ENCODE measurements around the gene ADAMTS12. TPM values are rescaled to one million over a fixed set of nuclear protein-coding genes. Genes with fewer than 3 reads are reported as not detected.

Gene ADAMTS12
- total RNA-seq, 1 experiment from 2014 or later: not detected

GRCh38 chr5:33852837-33853236, 39.0 kb downstream of the ADAMTS12 start:
- peaks cover 4% of the 10 kb centered on the region for H3K4me1 Mint-ChIP-seq (ENCODE audit: low read depth, unreplicated experiment)
- DNase-seq: no peak
- ChIA-PET POLR2A (no interaction called here), CTCF (no interaction called here)
- no TSS peak for BruUV-seq (replicated peaks)
- Histone ChIP-seq H3K36me3 (ENCODE audit: control insufficient read depth, insufficient read depth, low read length) (no peaks in the 10 kb centered on the region), H3K9me3 (no peaks in the 10 kb centered on the region), H3K4me3 (ENCODE audit: low read depth, low read length) (no peak overlapping the region), H3K27me3 (replicated peaks; ENCODE audit: control insufficient read depth, insufficient read depth, low read length) (no peaks in the 10 kb centered on the region), H3K4me1 (peaks cover 19% of the 10 kb centered on the region)
- no peaks in the 10 kb centered on the region for H3K27me3 Mint-ChIP-seq (ENCODE audit: insufficient read depth, unreplicated experiment)
- H3K36me3 Mint-ChIP-seq (ENCODE audit: insufficient read depth, unreplicated experiment): no peaks in the 10 kb centered on the region
- H3K27ac Mint-ChIP-seq (ENCODE audit: unreplicated experiment): no peak overlapping the region
- TF ChIP-seq, protein P1, sequence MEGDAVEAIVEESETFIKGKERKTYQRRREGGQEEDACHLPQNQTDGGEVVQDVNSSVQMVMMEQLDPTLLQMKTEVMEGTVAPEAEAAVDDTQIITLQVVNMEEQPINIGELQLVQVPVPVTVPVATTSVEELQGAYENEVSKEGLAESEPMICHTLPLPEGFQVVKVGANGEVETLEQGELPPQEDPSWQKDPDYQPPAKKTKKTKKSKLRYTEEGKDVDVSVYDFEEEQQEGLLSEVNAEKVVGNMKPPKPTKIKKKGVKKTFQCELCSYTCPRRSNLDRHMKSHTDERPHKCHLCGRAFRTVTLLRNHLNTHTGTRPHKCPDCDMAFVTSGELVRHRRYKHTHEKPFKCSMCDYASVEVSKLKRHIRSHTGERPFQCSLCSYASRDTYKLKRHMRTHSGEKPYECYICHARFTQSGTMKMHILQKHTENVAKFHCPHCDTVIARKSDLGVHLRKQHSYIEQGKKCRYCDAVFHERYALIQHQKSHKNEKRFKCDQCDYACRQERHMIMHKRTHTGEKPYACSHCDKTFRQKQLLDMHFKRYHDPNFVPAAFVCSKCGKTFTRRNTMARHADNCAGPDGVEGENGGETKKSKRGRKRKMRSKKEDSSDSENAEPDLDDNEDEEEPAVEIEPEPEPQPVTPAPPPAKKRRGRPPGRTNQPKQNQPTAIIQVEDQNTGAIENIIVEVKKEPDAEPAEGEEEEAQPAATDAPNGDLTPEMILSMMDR (IDR thresholded peaks at IDR 0.05; ENCODE audit: insufficient read depth in 1 of 2, low read depth in 1 of 2, low read length in 1 of 2, severe bottlenecking in 1 of 2, unreplicated experiment in 1 of 2): no peak
- H3K9me3 Mint-ChIP-seq (ENCODE audit: unreplicated experiment): no peaks in the 10 kb centered on the region
- intact Hi-C loops (cut with micrococcal nuclease; ENCODE audit: unreplicated experiment): no loop called here
- H3K4me3 Mint-ChIP-seq (ENCODE audit: unreplicated experiment): no peak overlapping the region

GRCh38 chr5:33852319-33852718, 39.5 kb downstream of the ADAMTS12 start:
- H3K27ac Mint-ChIP-seq (ENCODE audit: unreplicated experiment): no peak overlapping the region
- no peaks in the 10 kb centered on the region for H3K27me3 Mint-ChIP-seq (ENCODE audit: insufficient read depth, unreplicated experiment)

GRCh38 chr5:33850100-33850594, 41.6 kb downstream of the ADAMTS12 start:
- H3K27me3 ChIP-seq (replicated peaks; ENCODE audit: control insufficient read depth, insufficient read depth, low read length): no peaks in the 10 kb centered on the region
- Mint-ChIP-seq H3K36me3 (ENCODE audit: insufficient read depth, unreplicated experiment) (no peaks in the 10 kb centered on the region), H3K9me3 (ENCODE audit: unreplicated experiment) (no peaks in the 10 kb centered on the region), H3K4me3 (ENCODE audit: unreplicated experiment) (no peak overlapping the region), H3K27me3 (ENCODE audit: insufficient read depth, unreplicated experiment) (no peaks in the 10 kb centered on the region), H3K4me1 (ENCODE audit: low read depth, unreplicated experiment) (no peaks in the 10 kb centered on the region), H3K27ac (ENCODE audit: unreplicated experiment) (no peak overlapping the region)
- TF ChIP-seq, protein P1 (IDR thresholded peaks at IDR 0.05; ENCODE audit: insufficient read depth in 1 of 2, low read depth in 1 of 2, low read length in 1 of 2, severe bottlenecking in 1 of 2, unreplicated experiment in 1 of 2): no peak
- no TSS peak for BruUV-seq (replicated peaks)
- H3K4me1 ChIP-seq: peaks cover 17% of the 10 kb centered on the region
- no peaks in the 10 kb centered on the region for H3K36me3 ChIP-seq (ENCODE audit: control insufficient read depth, insufficient read depth, low read length)
- CTCF ChIA-PET: no interaction called here
- H3K4me3 ChIP-seq (ENCODE audit: low read depth, low read length): no peak overlapping the region
- POLR2A ChIA-PET: no interaction called here
- DNase-seq: no peak
- no peaks in the 10 kb centered on the region for H3K9me3 ChIP-seq
- intact Hi-C loops (cut with micrococcal nuclease; ENCODE audit: unreplicated experiment): no loop called here

More at GRCh38 chr5:33852319-33852718, 39.5 kb downstream of the ADAMTS12 start:
- Mint-ChIP-seq H3K4me3 (ENCODE audit: unreplicated experiment) (no peak overlapping the region), H3K9me3 (ENCODE audit: unreplicated experiment) (no peaks in the 10 kb centered on the region), H3K36me3 (ENCODE audit: insufficient read depth, unreplicated experiment) (no peaks in the 10 kb centered on the region), H3K4me1 (ENCODE audit: low read depth, unreplicated experiment) (peaks cover 4% of the 10 kb centered on the region)
- Histone ChIP-seq H3K4me3 (ENCODE audit: low read depth, low read length) (no peak overlapping the region), H3K9me3 (no peaks in the 10 kb centered on the region), H3K27me3 (replicated peaks; ENCODE audit: control insufficient read depth, insufficient read depth, low read length) (no peaks in the 10 kb centered on the region), H3K4me1 (peaks cover 19% of the 10 kb centered on the region), H3K36me3 (ENCODE audit: control insufficient read depth, insufficient read depth, low read length) (no peaks in the 10 kb centered on the region)
- POLR2A ChIA-PET: no interaction called here
- BruUV-seq (replicated peaks): no TSS peak
- no peak for DNase-seq
- intact Hi-C loops (cut with micrococcal nuclease; ENCODE audit: unreplicated experiment): no loop called here
- TF ChIP-seq, protein P1 (IDR thresholded peaks at IDR 0.05; ENCODE audit: insufficient read depth in 1 of 2, low read depth in 1 of 2, low read length in 1 of 2, severe bottlenecking in 1 of 2, unreplicated experiment in 1 of 2): no peak
- CTCF ChIA-PET: interaction anchor here (0.5 kb wide), 1 partner anchor 118 kb away, joined by 3 read pairs; no protein-coding TSS in a partner anchor
